C1 segment of cervical spinal cord (tissue), 14 donors: ENCODE results near the gene NIPA2.
A peak's percentile ranks its signal among the peaks of the same experiment; 100 is the strongest.
"Not testable (repeated sequence)": the region's sequence is repeated elsewhere in the genome, so short reads cannot be mapped to it uniquely, and the experiment has no call there.

Experiments used
- DNase-seq, 14 donors: peaks; one replicate each; lab custom pipeline; 2025; lab: John Stamatoyannopoulos, UW

NIPA2 gene

DNA sequence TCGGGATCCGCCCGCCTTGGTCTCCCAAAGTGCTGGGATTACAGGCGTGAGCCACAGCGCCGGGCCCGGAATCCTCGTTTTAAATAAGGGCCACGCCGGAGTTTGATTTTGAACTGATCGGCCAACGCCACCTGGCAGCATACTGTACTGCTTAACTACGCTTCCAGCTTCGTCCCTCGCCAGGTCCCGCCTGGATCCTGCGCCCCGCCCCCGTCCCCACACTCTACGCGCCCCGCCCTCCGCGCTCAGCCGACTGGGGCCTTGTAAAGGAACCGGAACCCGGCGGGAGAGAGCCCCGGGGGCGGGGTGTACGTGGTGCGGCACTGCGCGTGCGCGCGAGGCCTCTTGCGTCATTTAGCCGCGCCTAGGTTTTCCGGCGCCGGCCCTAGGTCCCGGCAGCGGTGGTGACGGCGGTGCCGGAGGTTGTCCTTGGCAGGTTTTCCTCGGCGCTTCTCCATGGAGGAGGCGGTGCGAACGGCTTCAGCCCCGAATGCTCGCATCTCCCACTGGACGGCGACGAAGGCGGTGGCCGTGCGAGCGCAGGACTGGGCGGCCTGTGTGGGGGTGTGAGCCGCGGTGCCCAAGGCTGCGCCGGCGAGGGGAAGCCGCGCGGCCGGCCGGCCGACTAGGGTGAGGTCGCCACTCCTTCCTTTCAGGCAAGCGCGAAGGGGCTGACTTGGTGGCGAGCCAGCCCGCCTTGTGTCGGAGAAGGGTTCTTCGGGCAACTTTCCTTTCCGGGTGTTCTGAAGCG, at the start of gene NIPA2:
NIPA2 (plus strand) TSS at position 375 of the 751 bp plus-strand sequence. CDS start 13,066 bp downstream, outside the sequence.
- peak; percentile 70 to 98 (median 95) for DNase-seq

GRCh38 chr15:22794063-22794462, 44.4 kb upstream of the NIPA2 start:
- DNase-seq: no peak

- no peak for DNase-seq
These were observed 43.8 kb upstream of the NIPA2 start for GRCh38 chr15:22794621-22795167.

- DNase-seq: no peak
These were observed 43.0 kb upstream of the NIPA2 start for GRCh38 chr15:22795206-22796063.

DNA sequence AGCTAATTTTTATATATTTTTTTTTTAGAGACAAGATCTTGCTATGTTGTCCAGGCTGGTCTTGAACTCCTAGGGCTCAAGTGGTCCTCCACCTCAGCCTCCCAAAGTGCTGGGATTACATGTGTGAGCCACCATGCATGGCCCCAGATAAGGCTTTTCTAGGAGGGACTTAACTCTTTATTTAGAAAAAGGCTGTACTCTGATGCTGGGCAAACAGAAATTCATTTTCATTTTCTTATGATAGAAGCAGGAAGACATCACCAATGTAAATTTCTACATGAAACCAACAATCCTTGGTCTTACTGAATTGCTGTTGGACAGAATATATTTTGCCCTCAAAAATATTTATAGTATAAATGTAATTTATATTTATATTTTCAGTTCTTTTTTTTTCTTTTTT, 42.4 kb upstream of the NIPA2 start:
- no peak for DNase-seq

- DNase-seq: no peak
These were observed 38.6 kb upstream of the NIPA2 start for GRCh38 chr15:22799902-22800301.

DNA sequence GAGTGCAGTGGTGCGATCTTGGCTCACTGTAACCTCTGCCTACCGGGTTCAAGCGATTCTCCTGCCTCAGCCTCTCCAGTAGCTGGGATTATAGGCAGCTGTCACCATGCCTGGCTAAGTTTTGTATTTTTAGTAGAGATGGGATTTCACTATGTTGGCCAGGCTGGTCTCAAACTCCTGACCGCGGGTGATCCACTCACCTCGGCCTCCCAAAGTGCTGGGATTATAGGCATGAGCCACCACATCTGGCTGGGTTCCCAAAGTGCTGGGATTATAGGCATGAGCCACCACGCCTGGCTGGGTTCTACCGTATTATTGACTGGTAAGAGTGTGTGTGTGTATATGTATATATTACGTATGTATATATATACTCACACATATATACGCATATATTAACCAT, 35.5 kb upstream of the NIPA2 start:
- DNase-seq: not testable (repeated sequence)

- DNase-seq: peak in 9 of 14 donors; percentile 5 to 54 (median 25)
These were observed 32.3 kb upstream of the NIPA2 start for GRCh38 chr15:22806156-22806555.

- DNase-seq: peak in 3 of 14 donors; percentile 26 to 41 (median 33)
These were observed 31.8 kb upstream of the NIPA2 start for GRCh38 chr15:22806664-22807063.

DNA sequence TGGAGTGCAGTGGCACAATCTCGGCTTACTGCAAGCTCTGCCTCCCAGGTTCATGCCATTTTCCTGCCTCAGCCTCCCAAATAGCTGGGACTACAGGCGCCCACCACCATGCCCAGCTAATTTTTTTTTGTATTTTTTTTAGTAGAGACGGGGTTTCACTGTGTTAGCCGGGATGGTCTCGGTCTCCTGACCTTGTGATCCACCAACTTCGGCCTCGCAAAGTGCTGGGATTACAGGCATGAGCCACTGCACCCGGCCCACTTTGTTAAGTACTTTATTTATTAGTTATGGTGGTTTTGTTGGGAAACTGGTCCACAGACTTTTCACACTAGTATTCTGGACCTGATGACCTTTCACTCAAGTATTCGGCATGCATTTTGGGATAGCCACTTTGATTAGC, 30.6 kb upstream of the NIPA2 start:
- DNase-seq: not testable (repeated sequence)

DNA sequence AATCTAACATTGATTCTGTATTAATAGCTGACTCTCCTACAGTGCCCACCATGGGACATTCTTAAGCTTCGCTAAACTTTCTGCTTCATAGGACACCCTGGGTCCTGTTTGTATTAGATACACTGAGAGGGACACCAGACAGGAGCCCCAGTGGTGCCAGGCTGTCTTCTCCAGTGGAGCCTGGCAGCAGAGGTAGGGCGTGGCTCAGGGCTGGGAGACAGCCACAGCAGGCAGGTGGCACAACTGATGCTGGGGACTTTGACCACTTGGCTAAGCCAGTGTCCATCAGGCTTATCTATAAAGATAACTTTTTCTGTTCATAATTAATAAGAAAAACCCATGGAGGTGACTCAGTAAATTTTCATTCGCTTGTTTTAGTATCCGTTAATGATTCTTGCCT, 30.2 kb upstream of the NIPA2 start:
- DNase-seq: no peak

DNA sequence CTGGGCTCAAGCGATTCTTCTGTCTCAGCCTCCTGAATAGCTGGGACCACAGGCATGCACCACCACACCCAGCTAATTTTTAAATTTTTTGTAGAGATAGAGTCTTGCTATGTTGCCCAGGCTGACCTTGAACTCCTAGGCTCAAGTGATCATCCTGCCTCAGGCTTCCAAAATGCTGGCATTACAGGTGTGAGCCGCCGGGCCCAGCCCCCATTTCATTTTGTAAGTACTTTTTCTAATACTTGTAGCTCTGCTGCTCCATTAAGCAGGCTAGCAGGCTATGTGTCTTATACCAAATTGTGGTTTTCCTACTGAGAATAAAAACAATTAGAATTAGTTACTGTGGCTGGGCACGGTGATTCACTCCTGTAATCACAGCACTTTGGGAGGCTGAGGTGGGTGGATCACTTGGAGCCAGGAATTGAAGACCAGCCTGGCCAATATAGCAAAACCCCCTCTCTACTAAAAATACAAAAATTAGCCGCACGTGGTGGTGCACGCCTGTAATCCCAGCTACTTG, 29.6 kb upstream of the NIPA2 start:
- no peak for DNase-seq

- no peak for DNase-seq
These were observed 28.2 kb upstream of the NIPA2 start for GRCh38 chr15:22810033-22810852.

DNA sequence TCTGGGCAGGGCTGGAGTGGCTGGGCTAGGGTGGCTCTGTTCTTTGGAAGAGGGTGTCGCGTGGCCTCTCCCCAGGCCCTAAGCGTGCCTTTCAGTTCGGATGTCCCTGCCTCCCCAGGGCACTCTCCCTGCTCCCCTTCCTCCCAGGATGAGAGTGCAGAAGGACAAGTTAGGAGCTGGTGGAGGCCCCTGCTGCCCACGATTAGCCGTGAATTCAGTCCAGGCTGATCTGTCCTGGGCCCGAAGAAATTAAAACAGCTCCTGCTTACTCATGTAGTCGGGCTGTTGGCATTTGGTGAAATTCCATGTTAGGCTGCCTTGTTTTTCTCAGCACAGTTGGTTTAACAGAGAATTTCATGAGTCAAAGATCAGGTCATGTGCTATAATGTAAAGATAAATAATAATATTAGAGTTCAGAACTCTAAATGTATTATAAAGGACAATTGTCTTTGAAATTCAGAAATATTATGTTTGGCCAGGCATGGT, 27.6 kb upstream of the NIPA2 start:
- DNase-seq: no peak

- peak in 9 of 14 donors; percentile 6 to 60 (median 45) for DNase-seq
These were observed 26.8 kb upstream of the NIPA2 start for GRCh38 chr15:22811640-22812039.

- DNase-seq: no peak
These were observed 24.6 kb upstream of the NIPA2 start for GRCh38 chr15:22813844-22814243.

DNA sequence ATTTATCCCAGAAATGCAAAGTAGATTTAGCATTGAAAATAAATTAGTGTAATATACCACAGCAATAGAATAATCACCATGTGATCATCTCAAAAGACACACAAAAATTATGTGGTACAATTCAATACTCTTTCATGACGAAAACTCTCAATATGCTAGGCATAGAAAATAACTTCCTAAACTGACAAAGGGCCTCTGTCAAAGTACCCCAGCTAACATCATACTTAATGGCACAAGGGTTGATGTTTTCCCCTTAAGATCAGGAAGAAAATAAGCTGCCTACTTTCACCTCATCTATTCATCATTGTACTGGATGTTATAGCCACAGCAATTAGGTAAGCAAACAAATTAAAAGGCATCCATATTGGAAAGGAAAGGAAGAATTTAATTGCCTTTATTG, 22.7 kb upstream of the NIPA2 start:
- no peak for DNase-seq

DNA sequence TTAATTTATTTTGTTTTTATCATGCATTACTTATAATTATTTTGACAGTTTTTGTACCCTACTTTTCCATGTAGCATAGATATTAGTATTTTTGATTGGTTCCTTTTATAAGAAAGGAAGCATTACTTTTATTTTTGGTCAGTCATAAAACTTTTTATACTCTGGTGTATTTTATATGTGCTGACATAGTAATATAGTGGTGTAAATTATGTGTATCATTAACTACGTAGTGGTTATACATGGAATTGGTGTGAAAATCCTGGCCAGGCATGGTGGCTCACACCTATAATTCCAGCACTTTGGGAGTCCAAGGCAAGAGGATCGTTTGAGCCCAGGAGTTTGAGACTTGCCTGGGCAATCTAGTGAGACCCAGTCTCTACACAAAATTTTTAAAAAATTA, 18.8 kb upstream of the NIPA2 start:
- DNase-seq: no peak

DNA sequence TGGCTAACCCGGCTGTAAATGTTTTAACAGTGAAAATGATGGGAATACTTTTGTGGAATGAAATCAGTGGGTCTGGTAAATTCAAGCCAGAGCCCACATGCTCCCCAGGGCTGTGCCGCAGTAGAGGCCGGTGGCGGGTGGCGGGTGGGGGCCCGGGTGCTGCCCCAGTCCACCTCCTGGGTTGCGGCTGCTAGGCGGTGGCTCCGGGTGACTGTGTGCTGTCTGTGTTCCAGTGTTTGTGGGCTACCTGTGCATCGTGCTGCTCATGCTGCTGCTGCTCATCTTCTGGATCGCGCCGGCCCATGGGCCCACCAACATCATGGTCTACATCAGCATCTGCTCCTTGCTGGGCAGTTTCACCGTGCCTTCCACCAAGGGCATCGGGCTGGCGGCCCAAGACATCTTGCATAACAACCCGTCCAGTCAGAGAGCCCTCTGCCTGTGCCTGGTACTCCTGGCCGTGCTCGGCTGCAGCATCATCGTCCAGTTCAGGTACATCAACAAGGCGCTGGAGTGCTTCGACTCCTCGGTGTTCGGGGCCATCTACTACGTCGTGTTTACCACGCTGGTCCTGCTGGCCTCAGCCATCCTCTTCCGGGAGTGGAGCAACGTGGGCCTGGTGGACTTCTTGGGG, 14.9 kb upstream of the NIPA2 start:
- DNase-seq: no peak

- no peak for DNase-seq
These were observed 11.3 kb upstream of the NIPA2 start for GRCh38 chr15:22827125-22827524.

GRCh38 chr15:22831473-22831872, 7.0 kb upstream of the NIPA2 start:
- no peak for DNase-seq
